Bone marrow (tissue), 2 donors: Measurements from ENCODE around the gene MFSD6.
"Not testable (repeated sequence)": the region's sequence is repeated elsewhere in the genome, so short reads cannot be mapped to it uniquely, and the experiment has no call there.

Source experiments
- DNase-seq, 2 donors: peaks; one replicate each; lab custom pipeline; 2025; lab: John Stamatoyannopoulos, UW

Gene MFSD6

GRCh38 chr2:190405995-190406394 is 2.2 kb upstream of the MFSD6 start:
- no peak for DNase-seq

GRCh38 chr2:190406805-190407204 is 1.4 kb upstream of the MFSD6 start:
- no peak for DNase-seq

GRCh38 chr2:190407246-190407661 is 901 bp upstream of the MFSD6 start:
- DNase-seq: peak in 1 of 2 donors; percentile 44

DNA sequence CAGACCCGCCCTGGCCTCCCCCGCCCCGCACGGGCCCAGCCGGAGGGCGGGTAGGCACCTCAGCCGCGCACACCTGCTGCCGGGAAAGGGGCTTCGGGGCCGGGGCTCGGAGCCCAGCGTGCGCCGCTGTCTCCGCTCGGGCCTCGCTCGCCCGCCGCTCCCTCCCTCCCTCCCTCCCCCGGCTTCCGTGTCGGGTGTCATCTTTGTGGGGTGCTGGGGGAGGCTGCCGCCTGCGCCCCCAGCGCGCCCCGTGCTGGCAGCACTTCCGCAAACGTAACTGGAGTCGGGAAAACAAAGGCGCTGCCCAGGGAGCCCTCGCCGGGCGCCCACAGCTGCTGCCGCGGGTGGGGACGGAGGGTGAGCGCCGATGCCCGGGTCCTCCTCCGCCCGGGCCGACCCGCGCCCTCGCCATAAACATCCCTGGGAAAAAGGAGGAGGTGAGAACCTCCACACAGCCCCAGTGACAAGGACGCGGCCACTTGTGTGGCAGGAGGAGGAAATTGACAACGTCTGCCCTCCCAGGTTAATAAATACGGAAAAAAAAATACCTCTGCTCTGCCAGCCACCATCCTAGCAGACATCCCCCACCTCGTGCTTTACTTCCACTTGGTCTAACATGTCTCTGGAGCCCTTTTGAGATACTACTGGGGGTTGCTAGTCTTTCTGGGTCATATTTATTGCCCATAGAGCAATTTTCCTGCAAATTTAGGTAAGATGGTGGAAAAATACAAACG is 550 bp downstream of the MFSD6 start:
- peak; percentile 53 to 76 for DNase-seq

DNA sequence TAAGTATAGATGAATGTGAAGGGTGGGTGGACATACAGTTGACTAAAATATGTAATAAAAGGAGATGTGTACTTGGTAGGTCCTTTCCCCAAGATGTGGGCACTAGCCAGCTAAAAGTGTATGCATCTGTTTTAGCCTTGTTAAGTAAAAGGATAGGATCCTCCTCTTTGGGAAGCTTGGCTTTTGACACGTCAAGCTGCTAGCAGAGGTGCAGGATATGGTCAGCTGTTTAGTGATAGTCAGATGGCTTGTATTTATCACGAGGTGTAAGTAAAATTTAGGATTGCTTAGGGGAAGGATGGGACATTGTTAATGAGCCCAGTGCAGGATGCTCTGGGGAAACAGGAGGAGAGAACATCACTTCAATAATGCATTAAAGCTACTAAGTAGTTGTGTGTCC is 1.5 kb downstream of the MFSD6 start:
- DNase-seq: no peak

GRCh38 chr2:190410166-190410565 is 2.0 kb downstream of the MFSD6 start:
- DNase-seq: no peak

- no peak for DNase-seq
Observed at GRCh38 chr2:190412966-190413365, 4.8 kb downstream of the MFSD6 start.

GRCh38 chr2:190413421-190413820 is 5.3 kb downstream of the MFSD6 start:
- DNase-seq: no peak

DNA sequence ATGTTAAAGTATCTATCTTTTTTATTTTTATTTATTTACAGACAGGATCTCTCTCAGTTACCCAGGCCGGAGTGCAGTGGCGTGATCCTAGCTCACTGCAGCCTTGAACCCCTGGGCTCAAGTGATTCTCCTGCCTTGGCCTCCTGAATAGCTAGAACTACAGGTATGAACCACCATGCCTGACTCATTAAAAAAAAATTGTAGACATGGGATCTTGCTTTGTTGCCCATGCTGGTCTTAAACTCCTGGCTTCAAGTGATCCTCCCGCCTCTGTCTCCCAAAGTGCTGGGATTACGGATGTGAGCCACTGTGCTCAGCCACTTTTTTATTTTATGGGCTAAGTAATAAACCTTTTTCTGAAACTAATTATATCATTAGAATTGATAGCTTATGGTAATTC is 7.1 kb downstream of the MFSD6 start:
- DNase-seq: no peak

DNA sequence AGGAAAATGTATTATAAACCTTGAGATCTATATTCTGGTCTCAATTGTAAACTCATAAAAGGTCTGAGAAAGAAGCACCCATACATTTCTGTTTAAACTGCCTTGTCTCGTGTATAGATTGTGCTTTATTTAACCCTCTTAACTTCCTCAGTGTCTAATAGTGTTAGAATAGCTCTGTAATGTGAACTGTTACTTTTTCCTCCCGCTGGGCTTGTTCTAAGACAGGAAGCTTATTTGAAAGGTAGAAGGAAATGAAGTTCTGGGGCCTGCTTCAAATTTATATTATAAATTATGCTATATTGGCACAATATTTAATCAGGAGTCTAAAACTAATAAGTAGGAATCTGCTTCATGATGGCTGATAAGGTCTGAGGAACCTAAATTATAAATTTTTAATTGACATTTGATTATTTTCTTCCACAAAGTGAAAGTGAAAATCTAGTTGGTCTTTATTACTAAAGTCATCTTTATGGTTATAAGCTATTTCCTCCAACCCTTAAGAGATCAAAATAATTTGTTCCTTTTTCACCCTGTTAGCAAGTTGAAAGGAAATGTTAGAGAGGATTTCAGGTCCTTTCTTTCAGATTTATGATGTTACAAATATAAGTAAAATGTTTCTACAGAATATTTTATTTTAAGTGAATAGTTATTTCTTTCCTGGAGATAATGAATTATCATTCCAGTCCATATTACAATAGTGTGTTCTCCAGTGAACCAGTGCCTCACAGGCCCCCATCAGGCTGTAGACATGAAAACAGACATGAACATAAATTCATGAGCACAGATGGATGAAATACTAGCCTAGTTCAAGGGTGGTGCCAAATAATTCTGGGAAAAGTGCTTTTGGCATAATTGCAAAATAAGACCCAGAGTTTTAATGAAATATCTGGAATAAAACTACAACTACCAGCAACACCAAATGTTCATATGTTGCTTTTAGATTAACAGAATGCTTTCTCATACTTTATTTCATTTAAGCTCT is 7.9 kb downstream of the MFSD6 start:
- DNase-seq: peak in 1 of 2 donors; percentile 26

- no peak for DNase-seq
Observed at GRCh38 chr2:190417045-190417842, 9.1 kb downstream of the MFSD6 start.

GRCh38 chr2:190418727-190419126 is 10.6 kb downstream of the MFSD6 start:
- no peak for DNase-seq

- no peak for DNase-seq
Observed at GRCh38 chr2:190420801-190421200, 12.6 kb downstream of the MFSD6 start.

GRCh38 chr2:190425221-190425866 is 17.2 kb downstream of the MFSD6 start:
- DNase-seq: no peak

- no peak for DNase-seq
Observed at GRCh38 chr2:190425883-190426658, 17.9 kb downstream of the MFSD6 start.

DNA sequence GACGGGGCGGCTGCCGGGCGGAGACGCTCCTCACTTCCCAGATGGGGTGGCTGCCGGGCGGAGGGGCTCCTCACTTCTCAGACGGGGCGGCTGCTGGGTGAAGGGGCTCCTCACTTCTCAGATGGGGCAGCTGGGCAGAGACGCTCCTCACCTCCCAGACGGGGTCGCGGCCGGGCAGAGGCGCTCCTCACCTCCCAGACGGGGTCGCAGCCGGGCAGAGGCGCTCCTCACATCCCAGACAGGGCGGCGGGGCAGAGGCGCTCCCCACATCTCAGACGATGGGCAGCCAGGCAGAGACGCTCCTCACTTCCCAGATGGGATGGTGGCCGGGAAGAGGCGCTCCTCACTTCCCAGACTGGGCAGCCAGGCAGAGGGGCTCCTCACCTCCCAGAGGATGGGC is 22.7 kb downstream of the MFSD6 start:
- DNase-seq: not testable (repeated sequence)

DNA sequence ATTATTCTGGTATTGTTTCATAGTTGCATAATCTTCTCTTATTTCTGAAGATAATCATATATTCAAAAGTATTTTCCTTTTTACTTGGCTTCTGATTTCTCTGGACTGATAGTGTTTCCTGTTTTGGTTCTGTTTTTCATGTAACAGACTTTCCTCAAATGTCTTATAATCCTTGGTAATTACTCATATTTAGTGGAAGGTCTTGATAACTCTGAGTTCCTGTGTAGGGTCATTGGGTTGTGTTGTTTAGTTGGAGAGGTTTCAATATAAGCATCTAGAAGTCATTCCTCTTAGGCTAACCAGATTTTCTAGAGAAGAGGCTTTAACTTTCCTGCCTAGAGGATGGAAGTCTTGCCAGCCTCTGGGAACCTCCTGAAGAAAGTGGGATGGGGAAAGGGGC is 23.8 kb downstream of the MFSD6 start:
- DNase-seq: peak in 1 of 2 donors; percentile 38

GRCh38 chr2:190432567-190433231 is 24.5 kb downstream of the MFSD6 start:
- DNase-seq: no peak

DNA sequence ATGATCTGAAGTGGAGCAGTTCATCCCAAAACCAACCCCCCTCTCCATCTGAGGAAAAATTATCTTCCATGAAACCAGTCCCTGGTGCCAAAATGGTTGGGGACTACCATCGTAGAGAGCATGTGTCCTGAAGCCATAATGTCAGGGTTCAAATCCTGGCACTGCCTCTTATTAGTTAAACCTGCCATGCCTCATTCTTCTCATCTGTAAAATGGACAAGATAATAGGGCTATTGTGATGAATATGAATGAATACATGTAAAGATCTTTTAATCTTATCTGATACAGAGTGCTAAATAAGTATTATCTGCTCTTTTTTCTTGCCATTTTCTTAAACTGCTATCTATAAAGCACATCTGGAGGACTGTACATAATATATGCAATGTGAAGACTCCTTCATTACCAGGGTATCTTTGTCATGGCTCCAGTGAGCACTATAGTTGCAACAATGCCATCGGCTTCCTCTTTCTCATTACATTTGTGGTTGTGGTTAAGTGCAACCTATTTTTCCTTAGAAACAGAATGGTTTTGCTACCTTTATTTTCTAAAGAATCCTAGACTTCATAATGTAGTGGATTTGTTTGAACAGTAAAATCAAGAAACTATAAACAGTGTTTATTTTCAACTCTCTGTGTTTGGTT is 27.0 kb downstream of the MFSD6 start:
- peak in 1 of 2 donors; percentile 53 for DNase-seq

- no peak for DNase-seq
Observed at GRCh38 chr2:190436557-190436956, 28.4 kb downstream of the MFSD6 start.
